K562 (cell line): ENCODE data around the gene PCNX3. TPM values are rescaled to one million over a fixed set of nuclear protein-coding genes. Genes with fewer than 3 reads are reported as not detected.
A peak's percentile ranks its signal among the peaks of the same experiment; 100 is the strongest.

ENCODE experiments used
- ARHGAP35 ChIP-seq: fragments of 450-650 bp; IDR thresholded peaks from 2 replicates; pipeline ENCODE4 v1.6.1; 2018; ENCODE audit not compliant: partially characterized antibody
- FOXA3 ChIP-seq, 2 experiments: fragments of 450-650 bp in 1 of 2; sonication (generic) in 1 of 2; formaldehyde crosslinking; IDR thresholded peaks in 1 of 2; conservative IDR thresholded peaks in 1 of 2; 2 replicates each; pipeline versions ENCODE4 v1.4.0 to v1.8.0; 2020 to 2022; ENCODE audit warnings: mild to moderate bottlenecking in 2 of 2, missing genetic modification reagents in 1 of 2
- GABPB1 ChIP-seq: sonication (generic); formaldehyde crosslinking; IDR thresholded peaks from 2 replicates; pipeline ENCODE4 v1.8.0; 2022; ENCODE audit warnings: mild to moderate bottlenecking, missing genetic modification reagents
- KDM4B ChIP-seq, 2 experiments: fragments of 450-650 bp in 1 of 2; sonication (generic) in 1 of 2; IDR thresholded peaks; 2 replicates each; pipeline ENCODE4 v1.6.1; 2016 to 2017; ENCODE audit warnings: borderline replicate concordance in 2 of 2, antibody characterized with exemption in 1 of 2, low read depth in 1 of 2, mild to moderate bottlenecking in 1 of 2
- MCM5 ChIP-seq: fragments of 450-650 bp; IDR thresholded peaks from 2 replicates; pipeline ENCODE4 v1.6.1; 2016; ENCODE audit warnings: low read depth
- RCOR1 ChIP-seq, 2 experiments: IDR thresholded peaks; 2 replicates each; pipeline ENCODE4 v1.6.1; 2012; ENCODE audit warnings: low read depth in 2 of 2, low read length in 2 of 2, borderline replicate concordance in 1 of 2, improper control_type of control experiment in 1 of 2
- SIN3A ChIP-seq, 2 experiments: fragments of 150-350 bp in 1 of 2; IDR thresholded peaks; 2 replicates each; pipeline ENCODE4 v1.6.1; 2011 to 2016; ENCODE audit warnings: borderline replicate concordance in 2 of 2, low read depth in 2 of 2, low read length in 2 of 2, mild to moderate bottlenecking in 2 of 2, moderate library complexity in 2 of 2; ENCODE audit not compliant: control insufficient read depth in 1 of 2
- VEZF1 ChIP-seq: fragments of 200-800 bp; sonication (Bioruptor generic); IDR thresholded peaks from 2 replicates; pipeline ENCODE4 v1.6.1; 2017; ENCODE audit warnings: missing genetic modification characterization, missing compliant biosample characterization
- ZNF121 ChIP-seq: sonication (generic); formaldehyde crosslinking; conservative IDR thresholded peaks from 2 replicates; pipeline ENCODE4 v1.8.0; 2022; ENCODE audit warnings: missing genetic modification reagents
- ZNF263 ChIP-seq: sonication (generic); formaldehyde crosslinking; IDR thresholded peaks from 2 replicates; pipeline ENCODE4 v1.8.0; 2022; ENCODE audit warnings: mild to moderate bottlenecking, missing genetic modification reagents, borderline replicate concordance
- polyA plus RNA-seq, 8 experiments: library from polyadenylated mRNA; depleted of rRNA in 4 of 8; stranded (reverse) in 5 of 8; unstranded in 3 of 8; fragments of >200 nt; fragmentation: Nextera tagmentation in 2 of 8; fragmentation: Illumina TruSeq in 1 of 8; extraction: Ambion mirVana in 2 of 8; extraction: Trizol in 1 of 8; gene quantifications; 2 replicates each; pipeline versions ENCODE4 v1.2.1 to v1.2.3, GENCODE V29; 2011 to 2014; ENCODE audit warnings: inconsistent platforms in 1 of 8, missing spikeins in 1 of 8
- total RNA-seq, 7 experiments: library from RNA; depleted of rRNA in 6 of 7; stranded (reverse); fragments of >200 nt in 6 of 7; fragmentation: Illumina TruSeq in 2 of 7; extraction: Trizol in 2 of 7; gene quantifications; 2 replicates each; pipeline versions ENCODE4 v1.2.1 to v1.2.3, GENCODE V29; 2011 to 2021; ENCODE audit warnings: low replicate concordance in 1 of 7
- TF ChIP-seq, protein P1 (sequence below): sonication (generic); formaldehyde crosslinking; IDR thresholded peaks from 2 replicates; pipeline ENCODE4 v1.9.0; 2022; ENCODE audit warnings: mild to moderate bottlenecking, missing genetic modification reagents
- TF ChIP-seq, protein P2 (sequence below): IDR thresholded peaks from 2 replicates; pipeline ENCODE4 v1.6.1; 2012; ENCODE audit warnings: low read depth, low read length, improper control_type of control experiment, borderline replicate concordance
- TF ChIP-seq, protein P3 (sequence below), 2 experiments: IDR thresholded peaks; 2 replicates each; pipeline ENCODE4 v1.6.1; 2012; ENCODE audit warnings: improper control_type of control experiment in 2 of 2, low read depth in 2 of 2, low read length in 2 of 2, borderline replicate concordance in 1 of 2

PCNX3 gene
- total and polyA plus RNA-seq, 9 of the 15 experiments (the other 6 are each of a cell fraction or from before 2014, with no cell fraction given), result 0.11 to 47.8 (median 12.8) TPM

- TF ChIP-seq SIN3A (IDR thresholded peaks at IDR 0.05; ENCODE audit: borderline replicate concordance in 2 of 2, control insufficient read depth in 1 of 2, low read depth in 2 of 2, low read length in 2 of 2) (0 out of 4 replicates have a peak, but pooled peaks of 1 of the 2 experiments have one; percentile 39), MCM5 (no peak), RCOR1 (IDR thresholded peaks at IDR 0.05; ENCODE audit: borderline replicate concordance in 1 of 2, low read depth in 2 of 2, low read length in 2 of 2) (0 out of 4 replicates have a peak, but pooled peaks of 1 of the 2 experiments have one; percentile 29), GABPB1 (CRISPR knock-in tag) (peak; percentile 33; the same call in 1 of the 2 replicates), ARHGAP35 (no peak), FOXA3 (CRISPR knock-in tag; conservative IDR thresholded peaks at IDR 0.05 in 1 of 2, IDR thresholded peaks at IDR 0.05 in 1 of 2) (peak in 1 of 2 experiments; percentile 59; a peak in 1 of 4 replicates), KDM4B (IDR thresholded peaks at IDR 0.05; ENCODE audit: borderline replicate concordance in 2 of 2, low read depth in 1 of 2) (no peak), ZNF263 (0 out of 2 replicates have a peak, but pooled peaks have one; percentile 8), VEZF1 (CRISPR knock-in tag) (peak; percentile 17; the same call in 1 of the 2 replicates), ZNF121 (CRISPR knock-in tag) (no peak)
- TF ChIP-seq, protein P1, sequence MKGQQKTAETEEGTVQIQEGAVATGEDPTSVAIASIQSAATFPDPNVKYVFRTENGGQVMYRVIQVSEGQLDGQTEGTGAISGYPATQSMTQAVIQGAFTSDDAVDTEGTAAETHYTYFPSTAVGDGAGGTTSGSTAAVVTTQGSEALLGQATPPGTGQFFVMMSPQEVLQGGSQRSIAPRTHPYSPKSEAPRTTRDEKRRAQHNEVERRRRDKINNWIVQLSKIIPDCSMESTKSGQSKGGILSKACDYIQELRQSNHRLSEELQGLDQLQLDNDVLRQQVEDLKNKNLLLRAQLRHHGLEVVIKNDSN (CRISPR knock-in tag), result peak; percentile 45; the same call in 1 of the 2 replicates
- TF ChIP-seq, protein P2, sequence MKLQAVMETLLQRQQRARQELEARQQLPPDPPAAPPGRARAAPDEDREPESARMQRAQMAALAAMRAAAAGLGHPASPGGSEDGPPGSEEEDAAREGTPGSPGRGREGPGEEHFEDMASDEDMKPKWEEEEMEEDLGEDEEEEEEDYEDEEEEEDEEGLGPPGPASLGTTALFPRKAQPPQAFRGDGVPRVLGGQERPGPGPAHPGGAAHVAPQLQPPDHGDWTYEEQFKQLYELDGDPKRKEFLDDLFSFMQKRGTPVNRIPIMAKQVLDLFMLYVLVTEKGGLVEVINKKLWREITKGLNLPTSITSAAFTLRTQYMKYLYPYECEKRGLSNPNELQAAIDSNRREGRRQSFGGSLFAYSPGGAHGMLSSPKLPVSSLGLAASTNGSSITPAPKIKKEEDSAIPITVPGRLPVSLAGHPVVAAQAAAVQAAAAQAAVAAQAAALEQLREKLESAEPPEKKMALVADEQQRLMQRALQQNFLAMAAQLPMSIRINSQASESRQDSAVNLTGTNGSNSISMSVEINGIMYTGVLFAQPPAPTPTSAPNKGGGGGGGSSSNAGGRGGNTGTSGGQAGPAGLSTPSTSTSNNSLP, result peak; percentile 61; the same call in 1 of the 2 replicates
- TF ChIP-seq, protein P3, sequence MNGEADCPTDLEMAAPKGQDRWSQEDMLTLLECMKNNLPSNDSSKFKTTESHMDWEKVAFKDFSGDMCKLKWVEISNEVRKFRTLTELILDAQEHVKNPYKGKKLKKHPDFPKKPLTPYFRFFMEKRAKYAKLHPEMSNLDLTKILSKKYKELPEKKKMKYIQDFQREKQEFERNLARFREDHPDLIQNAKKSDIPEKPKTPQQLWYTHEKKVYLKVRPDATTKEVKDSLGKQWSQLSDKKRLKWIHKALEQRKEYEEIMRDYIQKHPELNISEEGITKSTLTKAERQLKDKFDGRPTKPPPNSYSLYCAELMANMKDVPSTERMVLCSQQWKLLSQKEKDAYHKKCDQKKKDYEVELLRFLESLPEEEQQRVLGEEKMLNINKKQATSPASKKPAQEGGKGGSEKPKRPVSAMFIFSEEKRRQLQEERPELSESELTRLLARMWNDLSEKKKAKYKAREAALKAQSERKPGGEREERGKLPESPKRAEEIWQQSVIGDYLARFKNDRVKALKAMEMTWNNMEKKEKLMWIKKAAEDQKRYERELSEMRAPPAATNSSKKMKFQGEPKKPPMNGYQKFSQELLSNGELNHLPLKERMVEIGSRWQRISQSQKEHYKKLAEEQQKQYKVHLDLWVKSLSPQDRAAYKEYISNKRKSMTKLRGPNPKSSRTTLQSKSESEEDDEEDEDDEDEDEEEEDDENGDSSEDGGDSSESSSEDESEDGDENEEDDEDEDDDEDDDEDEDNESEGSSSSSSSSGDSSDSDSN (IDR thresholded peaks at IDR 0.05; ENCODE audit: borderline replicate concordance in 1 of 2, low read depth in 2 of 2, low read length in 2 of 2), result 0 out of 4 replicates have a peak, but pooled peaks of 1 of the 2 experiments have one; percentile 10
Measured at GRCh38 chr11:65663639-65664200, 48.1 kb downstream of the PCNX3 start (continued).
